HEK293 (cell line): Measurements from ENCODE around the gene SMIM5.

Source experiments
- CTCF ChIA-PET: fragments of 350-600 bp; formaldehyde crosslinking; extraction: SDS; loops from one replicate; lab custom pipeline; 2021; ENCODE audit warnings: antibody characterized with exemption; lab: Yijun Ruan, JAX
- POLR2A ChIA-PET: fragments of 300-600 bp; formaldehyde crosslinking; extraction: SDS; loops from one replicate; lab custom pipeline; 2020; ENCODE audit warnings: antibody characterized with exemption, inconsistent platforms; lab: Yijun Ruan, JAX
- H3K27ac ChIP-seq: fragments of 200-500 bp; sonication (Bioruptor generic); 2 replicates; pipeline ENCODE4 v1.5.1; 2014; ENCODE audit warnings: low read depth, low read length, control low read depth, inconsistent platforms; ENCODE audit errors: extremely low read depth
- H3K36me3 ChIP-seq, 2 experiments: fragments of 200-500 bp in 1 of 2; sonication (Bioruptor generic) in 1 of 2; 1 replicate in 1 of 2; 2 replicates in 1 of 2; pipeline ENCODE4 v1.5.1; 2014 to 2017; ENCODE audit warnings: inconsistent platforms in 2 of 2, low read length in 2 of 2; ENCODE audit not compliant: control insufficient read depth in 2 of 2, insufficient read depth in 1 of 2
- H3K4me1 ChIP-seq: fragments of 200-500 bp; sonication (Bioruptor generic); 2 replicates; pipeline ENCODE4 v1.5.1; 2014; ENCODE audit warnings: mild to moderate bottlenecking, low read length, inconsistent platforms; ENCODE audit not compliant: control insufficient read depth, insufficient read depth
- H3K4me3 ChIP-seq: 2 replicates; pipeline ENCODE4 v1.5.1; 2011; ENCODE audit warnings: low read depth, mild to moderate bottlenecking, control low read depth, low read length, moderate library complexity
- H3K9me3 ChIP-seq: fragments of 200-500 bp; sonication (Bioruptor generic); 2 replicates; pipeline ENCODE4 v1.5.1; 2014; ENCODE audit warnings: low read depth, low read length, inconsistent platforms; ENCODE audit not compliant: control insufficient read depth, insufficient read depth
- GFI1B ChIP-seq: fragments of 450-650 bp; formaldehyde crosslinking; IDR thresholded peaks from 2 replicates; pipeline ENCODE4 v1.5.1; 2016; ENCODE audit warnings: missing biosample characterization, missing genetic modification characterization
- PRDM10 ChIP-seq: fragments of 450-650 bp; formaldehyde crosslinking; IDR thresholded peaks from 2 replicates; pipeline ENCODE4 v1.5.1; 2016; ENCODE audit warnings: missing biosample characterization, missing genetic modification characterization
- TRIM28 ChIP-seq: IDR thresholded peaks from 2 replicates; pipeline ENCODE4 v1.6.1; 2011; ENCODE audit warnings: low read length, control low read depth, borderline replicate concordance
- ZBTB44 ChIP-seq: fragments of 450-650 bp; IDR thresholded peaks from 2 replicates; pipeline ENCODE4 v1.5.1; 2018; ENCODE audit warnings: missing biosample characterization, mild to moderate bottlenecking, missing genetic modification characterization
- ZBTB48 ChIP-seq: fragments of 450-650 bp; formaldehyde crosslinking; IDR thresholded peaks from 2 replicates; pipeline ENCODE4 v1.5.1; 2016; ENCODE audit warnings: missing biosample characterization, missing genetic modification characterization
- ZBTB7A ChIP-seq: fragments of 450-650 bp; formaldehyde crosslinking; IDR thresholded peaks from 2 replicates; pipeline ENCODE4 v1.5.1; 2016; ENCODE audit warnings: low read depth, missing biosample characterization, missing genetic modification characterization
- ZFP41 ChIP-seq: fragments of 450-650 bp; formaldehyde crosslinking; IDR thresholded peaks from 2 replicates; pipeline ENCODE4 v1.5.1; 2016; ENCODE audit warnings: missing biosample characterization, missing genetic modification characterization, borderline replicate concordance
- ZNF280C ChIP-seq: fragments of 450-650 bp; formaldehyde crosslinking; IDR thresholded peaks from 2 replicates; pipeline ENCODE4 v1.5.1; 2016; ENCODE audit warnings: missing biosample characterization, missing genetic modification characterization
- ZNF292 ChIP-seq: fragments of 450-650 bp; formaldehyde crosslinking; IDR thresholded peaks from 2 replicates; pipeline ENCODE4 v1.5.1; 2016; ENCODE audit warnings: low read depth, missing biosample characterization, missing genetic modification characterization, borderline replicate concordance
- ZNF391 ChIP-seq: fragments of 450-650 bp; formaldehyde crosslinking; IDR thresholded peaks from 2 replicates; pipeline ENCODE4 v1.5.1; 2016; ENCODE audit warnings: low read depth, missing biosample characterization, missing genetic modification characterization, borderline replicate concordance
- ZNF513 ChIP-seq: fragments of 450-650 bp; IDR thresholded peaks from 2 replicates; pipeline ENCODE4 v1.5.1; 2018; ENCODE audit warnings: missing biosample characterization, missing genetic modification characterization
- ZNF560 ChIP-seq: fragments of 450-650 bp; formaldehyde crosslinking; IDR thresholded peaks from 2 replicates; pipeline ENCODE4 v1.5.1; 2017; ENCODE audit warnings: missing biosample characterization, missing genetic modification characterization, borderline replicate concordance
- ZNF624 ChIP-seq: fragments of 450-650 bp; formaldehyde crosslinking; IDR thresholded peaks from 2 replicates; pipeline ENCODE4 v1.5.1; 2017; ENCODE audit warnings: missing biosample characterization, missing genetic modification characterization
- ZNF664 ChIP-seq: fragments of 450-650 bp; formaldehyde crosslinking; IDR thresholded peaks from 2 replicates; pipeline ENCODE4 v1.5.1; 2016; ENCODE audit warnings: missing biosample characterization, missing genetic modification characterization

SMIM5 gene

GRCh38 chr17:75668489-75668888 lies 35.3 kb downstream of the SMIM5 start:
- CTCF ChIA-PET = interaction anchor here (0.9 to 4.6 kb wide), 3 partner anchors 35 to 80 kb away, joined by 3 to 48 read pairs (median 42); partner anchors contain the start of gene SMIM5
- H3K9me3 ChIP-seq = no peaks in the 10 kb centered on the region
- no peak overlapping the region for H3K27ac ChIP-seq
- peak overlapping the region; percentile 95; the same call in 1 of the 2 replicates for H3K4me3 ChIP-seq
- POLR2A ChIA-PET = interaction anchor here (1.2 to 3.3 kb wide), 2 partner anchors 12 to 80 kb away, joined by 3 to 11 read pairs; no protein-coding TSS in a partner anchor
- H3K4me1 ChIP-seq = peaks cover 10% of the 10 kb centered on the region; the same call in 1 of the 2 replicates
- peaks cover 47 to 66% of the 10 kb centered on the region in 2 experiments for H3K36me3 ChIP-seq
- TF ChIP-seq PRDM10 (tag by site-specific recombination) = no peak
- TF ChIP-seq ZNF513 (tag by site-specific recombination) = peak; percentile 69
- TF ChIP-seq ZNF292 (tag by site-specific recombination) = no peak
- TF ChIP-seq, all 188 proteins: peak for 1

GRCh38 chr17:75670868-75671267 lies 37.6 kb downstream of the SMIM5 start:
- H3K36me3 ChIP-seq = peaks cover 52 to 59% of the 10 kb centered on the region in 2 experiments
- TF ChIP-seq ZBTB7A (tag by site-specific recombination) (no peak), ZNF280C (tag by site-specific recombination) (no peak), ZNF664 (tag by site-specific recombination) (no peak), ZNF560 (tag by site-specific recombination) (no peak), ZFP41 (no peak), ZBTB44 (tag by site-specific recombination) (no peak), GFI1B (no peak), ZNF391 (tag by site-specific recombination) (no peak), ZBTB48 (tag by site-specific recombination) (no peak), TRIM28 (no peak), ZNF624 (tag by site-specific recombination) (no peak)
- TF ChIP-seq, all 188 proteins: peak for 0
- POLR2A ChIA-PET = interaction anchor here (1.4 kb wide), 1 partner anchor 10 kb away, joined by 4 read pairs; no protein-coding TSS in a partner anchor
- H3K9me3 ChIP-seq = no peaks in the 10 kb centered on the region
- no peak overlapping the region for H3K4me3 ChIP-seq
- peaks cover 10% of the 10 kb centered on the region; the same call in 1 of the 2 replicates for H3K4me1 ChIP-seq
- H3K27ac ChIP-seq = no peak overlapping the region
- CTCF ChIA-PET = interaction anchor here (0.6 to 16.4 kb wide), 8 partner anchors 9 to 115 kb away, joined by 3 to 308 read pairs (median 8); partner anchors contain the start of gene SMIM5
